B cell (primary cell): Measurements from ENCODE around the gene GADD45G. TPM values are rescaled to one million over a fixed set of nuclear protein-coding genes. Genes with fewer than 3 reads are reported as not detected.

Source experiments
- ATAC-seq: fragments of 200-7000 bp; cut with Tn5 transposase; one replicate; pipeline ENCODE4 v1.10.0; 2021; ENCODE audit warnings: low read depth, mild to moderate bottlenecking, moderate number of reproducible peaks, moderate library complexity
- CTCF ChIA-PET: fragments of 350-600 bp; sonication (Branson Sonifier 250); formaldehyde crosslinking; loops from one replicate; lab custom pipeline; 2021; ENCODE audit warnings: antibody characterized with exemption, inconsistent platforms; lab: Charles Lee
- POLR2A ChIA-PET: fragments of 350-600 bp; sonication (Branson Sonifier 250); formaldehyde crosslinking; loops from one replicate; lab custom pipeline; 2021; ENCODE audit warnings: antibody characterized with exemption; lab: Charles Lee
- DNase-seq: peaks from one replicate; pipeline ENCODE4 v3.0.0; 2013
- H2AFZ ChIP-seq: 2 replicates; pipeline ENCODE4 v1.6.1; 2012; ENCODE audit warnings: mild to moderate bottlenecking, low read depth, low read length; ENCODE audit not compliant: insufficient read depth, poor library complexity, severe bottlenecking
- H3K27ac ChIP-seq, 2 donors: 1 replicate in 1 of 2; 2 replicates in 1 of 2; pipeline ENCODE4 v1.5.1; 2012 to 2013; ENCODE audit warnings: low read length in 2 of 2, mild to moderate bottlenecking in 2 of 2, moderate library complexity in 1 of 2
- H3K27me3 ChIP-seq, 4 experiments: fragments of 200-600 bp in 1 of 4; sonication (generic) in 1 of 4; replicated peaks in 1 of 4; 1 replicate in 2 of 4; 2 replicates in 2 of 4; pipeline versions ENCODE4 v1.6.1 to v1.7.0; 2013 to 2016; ENCODE audit warnings: low read length in 3 of 4, mild to moderate bottlenecking in 2 of 4, mixed read lengths in 1 of 4, moderate library complexity in 1 of 4; ENCODE audit not compliant: insufficient read depth in 4 of 4, control insufficient read depth in 3 of 4; ENCODE audit errors: control extremely low read depth in 1 of 4
- H3K36me3 ChIP-seq, 2 experiments: replicated peaks in 1 of 2; 1 replicate in 1 of 2; 2 replicates in 1 of 2; pipeline versions ENCODE4 v1.6.1 to v1.7.1; 2013; ENCODE audit warnings: low read length in 1 of 2; ENCODE audit not compliant: insufficient read depth in 2 of 2, control insufficient read depth in 1 of 2; ENCODE audit errors: control extremely low read depth in 1 of 2, extremely low read depth in 1 of 2
- H3K4me1 ChIP-seq, 2 donors: fragments of 200-600 bp in 1 of 2; sonication (generic) in 1 of 2; 1 replicate in 1 of 2; 2 replicates in 1 of 2; pipeline versions ENCODE4 v1.5.1 to v1.6.1; 2013 to 2017; ENCODE audit warnings: low read length in 2 of 2; ENCODE audit not compliant: control insufficient read depth in 2 of 2, insufficient read depth in 2 of 2
- H3K4me2 ChIP-seq: replicated peaks from 2 replicates; pipeline ENCODE3; 2012; ENCODE audit warnings: mild to moderate bottlenecking, low read depth, low read length; ENCODE audit not compliant: poor library complexity, severe bottlenecking
- H3K4me3 ChIP-seq, 5 experiments: fragments of 200-600 bp in 1 of 5; sonication (generic) in 1 of 5; 1 replicate in 3 of 5; 2 replicates in 2 of 5; pipeline versions ENCODE4 v1.5.1 to v1.7.0; 2011 to 2016; ENCODE audit warnings: low read length in 4 of 5, mild to moderate bottlenecking in 4 of 5, low read depth in 2 of 5, control low read depth in 1 of 5, moderate library complexity in 1 of 5; ENCODE audit not compliant: insufficient read depth in 1 of 5; ENCODE audit errors: control extremely low read depth in 1 of 5, extremely low read depth in 1 of 5
- H3K79me2 ChIP-seq: fragments of 200-600 bp; sonication (generic); one replicate; pipeline ENCODE4 v1.6.0; 2016; ENCODE audit warnings: low read length; ENCODE audit not compliant: control insufficient read depth, insufficient read depth
- H3K9ac ChIP-seq: fragments of 200-600 bp; sonication (generic); 2 replicates; pipeline ENCODE4 v1.6.1; 2017; ENCODE audit warnings: mild to moderate bottlenecking, low read length, moderate library complexity
- H3K9me3 ChIP-seq, 3 donors: one replicate each; pipeline versions ENCODE4 v1.6.1 to v1.7.1; 2013; ENCODE audit warnings: low read length in 2 of 3; ENCODE audit not compliant: control insufficient read depth in 2 of 3, insufficient read depth in 1 of 3; ENCODE audit errors: control extremely low read depth in 1 of 3
- H4K20me1 ChIP-seq: 2 replicates; pipeline ENCODE4 v1.6.0; 2012; ENCODE audit warnings: mild to moderate bottlenecking, low read length; ENCODE audit not compliant: insufficient read depth, control insufficient read depth, poor library complexity, severe bottlenecking
- H3K27ac Mint-ChIP-seq: one replicate; pipeline ENCODE4 v1.8.0; 2021; ENCODE audit warnings: mixed read lengths
- H3K27me3 Mint-ChIP-seq: one replicate; pipeline ENCODE4 v1.8.0; 2021; ENCODE audit warnings: mixed read lengths
- H3K4me1 Mint-ChIP-seq: one replicate; pipeline ENCODE4 v1.8.0; 2021; ENCODE audit warnings: mixed read lengths
- H3K4me3 Mint-ChIP-seq: one replicate; pipeline ENCODE4 v1.8.0; 2021; ENCODE audit warnings: mixed read lengths
- H3K9me3 Mint-ChIP-seq: one replicate; pipeline ENCODE4 v1.8.0; 2022; ENCODE audit warnings: mixed read lengths; ENCODE audit not compliant: insufficient read depth
- EZH2 ChIP-seq: IDR thresholded peaks from 2 replicates; pipeline ENCODE4 v1.6.1; 2012; ENCODE audit warnings: borderline replicate concordance, low read depth, mild to moderate bottlenecking, moderate library complexity, low read length; ENCODE audit not compliant: insufficient read depth, poor library complexity, severe bottlenecking
- WGBS: methylation state at CpG from one replicate; pipeline ENCODE4 v1.1.5; 2013; ENCODE audit warnings: missing lambda C conversion rate; ENCODE audit not compliant: insufficient coverage; 5-methylcytosine and 5-hydroxymethylcytosine counted together
- intact Hi-C: fragments of 100-400 bp; cut with micrococcal nuclease; formaldehyde crosslinking; loops from one replicate; pipeline ENCODE4 v1.10.0; 2022
- polyA plus RNA-seq: library from polyadenylated mRNA; depleted of rRNA; stranded (reverse); fragments of >200 nt; gene quantifications from 2 replicates; pipeline ENCODE4 v1.2.3, GENCODE V29; 2012
- total RNA-seq, 2 donors: library from RNA; stranded (reverse); fragments of 120-200 nt in 1 of 2; gene quantifications; 1 replicate in 1 of 2; 2 replicates in 1 of 2; pipeline versions ENCODE4 v1.2.3 to v1.2.4, GENCODE V29; 2013 to 2022
- TF ChIP-seq, protein P1 (sequence below): fragments of 200-600 bp; IDR thresholded peaks from one replicate; pipeline ENCODE4 v1.8.0; 2022; ENCODE audit warnings: antibody characterized with exemption, mild to moderate bottlenecking

Gene GADD45G
- total and polyA plus RNA-seq, 2 donors (not counting 1 experiment from before 2014, with no cell fraction given) = 4.3 to 5.9 TPM

DNA sequence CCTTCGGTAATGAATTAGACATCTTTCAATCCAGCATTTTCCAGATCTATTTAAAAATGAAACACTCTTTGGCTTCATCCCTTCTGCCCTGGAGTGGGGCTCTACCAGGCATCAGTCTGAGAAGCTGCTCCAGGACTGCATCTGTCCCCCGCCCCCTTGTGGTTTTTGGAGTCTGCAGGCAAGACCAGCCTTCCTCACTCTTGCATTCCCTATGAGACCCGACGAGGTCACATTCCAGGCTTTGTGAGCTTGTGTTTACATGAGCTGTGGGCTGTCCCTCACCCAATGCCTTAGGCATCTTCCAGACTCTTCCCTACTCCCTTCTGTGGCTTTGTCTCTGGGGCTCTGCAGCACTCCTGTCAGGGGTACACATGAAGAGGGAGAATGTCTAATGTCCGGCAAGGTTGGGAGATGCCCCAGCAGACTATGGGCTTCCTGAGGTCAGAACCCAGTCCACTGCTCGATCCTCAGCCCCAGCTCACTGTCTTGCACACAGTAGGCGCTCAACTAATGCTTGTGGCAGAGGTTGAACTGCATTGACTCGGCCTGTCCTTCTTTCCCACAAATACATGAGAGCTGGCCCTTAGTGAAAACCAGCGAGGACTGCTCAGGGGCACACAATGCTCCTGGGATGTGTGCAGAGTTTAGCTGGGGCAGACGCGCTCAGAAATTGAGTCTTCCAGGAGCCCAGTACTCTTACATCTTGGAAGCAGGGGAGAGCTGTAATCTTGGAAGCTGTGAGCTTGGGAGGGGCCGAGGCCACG is 11.7 kb upstream of the GADD45G start:
- H3K36me3 ChIP-seq = no peaks in the 10 kb centered on the region
- no peaks in the 10 kb centered on the region for H3K79me2 ChIP-seq
- no peak overlapping the region for H3K4me2 ChIP-seq
- TF ChIP-seq, protein P1, sequence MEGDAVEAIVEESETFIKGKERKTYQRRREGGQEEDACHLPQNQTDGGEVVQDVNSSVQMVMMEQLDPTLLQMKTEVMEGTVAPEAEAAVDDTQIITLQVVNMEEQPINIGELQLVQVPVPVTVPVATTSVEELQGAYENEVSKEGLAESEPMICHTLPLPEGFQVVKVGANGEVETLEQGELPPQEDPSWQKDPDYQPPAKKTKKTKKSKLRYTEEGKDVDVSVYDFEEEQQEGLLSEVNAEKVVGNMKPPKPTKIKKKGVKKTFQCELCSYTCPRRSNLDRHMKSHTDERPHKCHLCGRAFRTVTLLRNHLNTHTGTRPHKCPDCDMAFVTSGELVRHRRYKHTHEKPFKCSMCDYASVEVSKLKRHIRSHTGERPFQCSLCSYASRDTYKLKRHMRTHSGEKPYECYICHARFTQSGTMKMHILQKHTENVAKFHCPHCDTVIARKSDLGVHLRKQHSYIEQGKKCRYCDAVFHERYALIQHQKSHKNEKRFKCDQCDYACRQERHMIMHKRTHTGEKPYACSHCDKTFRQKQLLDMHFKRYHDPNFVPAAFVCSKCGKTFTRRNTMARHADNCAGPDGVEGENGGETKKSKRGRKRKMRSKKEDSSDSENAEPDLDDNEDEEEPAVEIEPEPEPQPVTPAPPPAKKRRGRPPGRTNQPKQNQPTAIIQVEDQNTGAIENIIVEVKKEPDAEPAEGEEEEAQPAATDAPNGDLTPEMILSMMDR = no peak
- TF ChIP-seq EZH2 = no peak
- no peak overlapping the region for H2AFZ ChIP-seq
- H3K4me3 ChIP-seq = no peak overlapping the region
- no peak overlapping the region for H3K27ac ChIP-seq
- Mint-ChIP-seq H3K4me3 (no peak overlapping the region), H3K4me1 (no peaks in the 10 kb centered on the region), H3K27me3 (peaks cover 25% of the 10 kb centered on the region), H3K9me3 (no peaks in the 10 kb centered on the region), H3K27ac (no peak overlapping the region)
- no peaks in the 10 kb centered on the region for H4K20me1 ChIP-seq
- no peaks in the 10 kb centered on the region for H3K9me3 ChIP-seq
- intact Hi-C loops = no loop called here
- no peak overlapping the region for H3K9ac ChIP-seq
- WGBS = 89% methylated on average over 8 of the region's 13 CpGs
- peaks cover 0 to 19% (median 1%) of the 10 kb centered on the region in 4 experiments for H3K27me3 ChIP-seq
- DNase-seq (no peak), ATAC-seq (no peak)
- CTCF ChIA-PET = interaction anchor here (0.7 to 14.3 kb wide), 22 partner anchors 9 to 527 kb away, joined by 3 to 406 read pairs (median 4); partner anchors contain the start of gene GADD45G
- H3K4me1 ChIP-seq = no peaks in the 10 kb centered on the region
- POLR2A ChIA-PET = no interaction called here
